ENCODE data around the gene SYNDIG1.

DNA sequence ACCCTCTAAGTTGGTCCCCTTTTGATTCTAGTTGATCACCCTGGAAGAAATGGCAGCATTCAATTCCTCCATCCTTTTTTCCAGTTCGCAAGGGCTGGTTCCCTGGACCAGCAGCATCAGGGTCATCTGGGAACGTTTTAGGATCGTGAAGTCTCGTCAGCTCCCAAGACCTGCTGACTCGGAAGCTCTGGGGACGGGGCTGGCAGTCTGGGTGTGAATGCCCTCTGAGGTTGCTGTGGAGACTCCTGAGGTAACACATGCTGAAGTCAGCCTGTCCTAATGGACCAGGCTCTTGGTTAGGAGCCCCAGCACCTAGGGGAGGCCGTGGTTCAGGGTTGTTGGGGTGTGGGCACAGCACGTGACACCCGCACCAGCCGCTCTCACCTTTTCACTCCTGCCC, 164.1 kb downstream of the SYNDIG1 start:
- TF ChIP-seq, protein P1, sequence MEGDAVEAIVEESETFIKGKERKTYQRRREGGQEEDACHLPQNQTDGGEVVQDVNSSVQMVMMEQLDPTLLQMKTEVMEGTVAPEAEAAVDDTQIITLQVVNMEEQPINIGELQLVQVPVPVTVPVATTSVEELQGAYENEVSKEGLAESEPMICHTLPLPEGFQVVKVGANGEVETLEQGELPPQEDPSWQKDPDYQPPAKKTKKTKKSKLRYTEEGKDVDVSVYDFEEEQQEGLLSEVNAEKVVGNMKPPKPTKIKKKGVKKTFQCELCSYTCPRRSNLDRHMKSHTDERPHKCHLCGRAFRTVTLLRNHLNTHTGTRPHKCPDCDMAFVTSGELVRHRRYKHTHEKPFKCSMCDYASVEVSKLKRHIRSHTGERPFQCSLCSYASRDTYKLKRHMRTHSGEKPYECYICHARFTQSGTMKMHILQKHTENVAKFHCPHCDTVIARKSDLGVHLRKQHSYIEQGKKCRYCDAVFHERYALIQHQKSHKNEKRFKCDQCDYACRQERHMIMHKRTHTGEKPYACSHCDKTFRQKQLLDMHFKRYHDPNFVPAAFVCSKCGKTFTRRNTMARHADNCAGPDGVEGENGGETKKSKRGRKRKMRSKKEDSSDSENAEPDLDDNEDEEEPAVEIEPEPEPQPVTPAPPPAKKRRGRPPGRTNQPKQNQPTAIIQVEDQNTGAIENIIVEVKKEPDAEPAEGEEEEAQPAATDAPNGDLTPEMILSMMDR (IDR thresholded peaks at IDR 0.05; ENCODE audit: insufficient read depth, low read length), result no peak
- TF ChIP-seq POLR2AphosphoS5 (IDR thresholded peaks at IDR 0.05; ENCODE audit: low read depth) (no peak), GABPA (IDR thresholded peaks at IDR 0.05; ENCODE audit: low read depth) (no peak)
